T1000 (cell line): ENCODE results near the gene NUDT6.
"Not testable (repeated sequence)": the region's sequence is repeated elsewhere in the genome, so short reads cannot be mapped to it uniquely, and the experiment has no call there.

Experiments
- DNase-seq: peaks from one replicate; lab custom pipeline; 2025; ENCODE audit warnings: mixed read lengths; lab: John Stamatoyannopoulos, UW

Gene NUDT6

DNA sequence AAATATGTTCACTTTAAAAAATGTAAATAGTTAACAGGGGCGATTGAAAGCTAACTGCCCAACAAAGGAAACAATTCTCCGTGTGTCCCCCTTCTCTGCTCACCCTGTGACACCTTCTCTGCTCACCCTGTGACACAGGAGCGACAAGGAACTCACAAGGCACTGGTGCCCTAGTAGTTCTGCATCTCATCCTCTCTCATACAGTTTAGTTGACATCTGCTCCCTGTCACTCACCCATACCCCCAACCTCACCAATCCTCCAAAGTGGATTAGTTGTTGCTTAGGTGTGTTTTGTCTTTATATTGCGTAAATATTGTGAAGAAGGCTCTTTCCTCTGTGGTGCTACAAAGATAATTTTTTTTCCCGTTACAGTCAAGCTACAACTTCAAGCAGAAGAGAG lies 46.4 kb downstream of the NUDT6 start:
- DNase-seq = no peak

DNA sequence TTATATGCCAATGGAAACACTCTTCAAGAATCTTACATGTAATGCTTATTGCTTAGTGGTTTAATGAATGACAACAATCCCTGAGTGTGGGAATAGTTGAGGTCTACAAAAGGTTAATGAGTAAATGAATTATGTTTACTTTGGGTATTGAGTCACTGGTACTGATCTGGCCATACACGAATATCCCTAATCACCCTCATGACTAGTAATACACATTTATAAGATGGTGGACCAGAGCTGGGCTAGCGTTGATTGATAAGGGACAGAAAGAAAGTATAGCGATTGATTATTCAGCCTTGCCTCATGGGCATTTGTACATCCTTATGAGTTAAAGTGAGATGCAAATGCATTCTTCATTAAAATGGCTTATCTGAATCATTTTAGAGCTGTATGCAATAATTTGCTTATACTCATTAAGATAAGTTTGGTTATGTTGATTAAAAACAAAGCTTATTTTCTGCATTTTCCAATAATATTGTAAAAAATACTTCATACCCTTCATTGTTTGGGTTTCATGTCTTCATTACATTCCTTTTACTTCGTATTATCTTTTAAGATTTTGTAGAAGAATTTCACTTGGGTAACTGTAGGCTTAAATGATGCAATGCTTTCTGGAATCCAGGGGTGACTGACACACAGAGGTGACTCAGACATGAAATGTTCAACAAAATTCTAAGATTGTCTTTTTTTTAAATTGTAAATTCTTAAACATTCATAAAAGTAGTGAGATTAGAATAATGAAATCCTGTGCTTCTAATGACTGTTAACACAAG lies 48.4 kb downstream of the NUDT6 start:
- DNase-seq = no peak

DNA sequence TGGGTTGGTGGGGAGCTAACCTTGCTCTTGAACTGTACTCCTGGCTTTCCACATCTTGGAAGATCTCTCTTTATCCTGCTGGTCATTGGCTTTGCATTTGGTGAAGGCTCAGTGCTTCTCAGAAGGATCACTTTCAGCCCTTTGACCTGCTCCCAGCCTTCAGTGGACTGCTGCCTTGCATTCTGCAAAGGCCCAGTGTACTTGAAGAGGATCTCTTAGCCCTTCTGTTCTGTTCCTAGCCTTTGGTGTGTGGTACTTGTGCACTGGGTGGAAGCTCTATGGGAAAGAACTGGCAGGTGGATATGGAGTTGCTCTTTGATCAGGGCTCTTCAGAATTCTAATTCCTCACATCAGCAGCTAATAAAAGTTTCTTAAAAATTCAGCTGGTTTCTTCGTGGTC lies 49.3 kb downstream of the NUDT6 start:
- no peak for DNase-seq

DNA sequence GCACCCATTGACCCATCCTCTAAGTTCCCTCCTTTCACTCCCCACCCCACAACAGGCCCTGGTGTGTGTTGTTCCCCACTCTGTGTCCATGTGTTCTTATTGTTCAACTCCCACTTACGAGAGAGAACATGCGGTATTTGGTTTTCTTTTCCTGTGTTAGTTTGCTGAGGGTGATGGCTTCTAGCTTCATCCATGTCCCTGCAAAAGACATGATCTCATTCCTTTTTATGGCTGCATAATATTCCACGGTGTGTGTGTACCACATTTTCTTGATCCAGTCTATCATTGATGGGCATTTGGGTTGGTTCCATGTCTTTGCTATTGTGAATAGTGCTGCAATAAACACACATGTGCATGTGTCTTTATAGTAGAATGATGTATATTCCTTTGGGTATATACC lies 54.2 kb downstream of the NUDT6 start:
- not testable (repeated sequence) for DNase-seq

DNA sequence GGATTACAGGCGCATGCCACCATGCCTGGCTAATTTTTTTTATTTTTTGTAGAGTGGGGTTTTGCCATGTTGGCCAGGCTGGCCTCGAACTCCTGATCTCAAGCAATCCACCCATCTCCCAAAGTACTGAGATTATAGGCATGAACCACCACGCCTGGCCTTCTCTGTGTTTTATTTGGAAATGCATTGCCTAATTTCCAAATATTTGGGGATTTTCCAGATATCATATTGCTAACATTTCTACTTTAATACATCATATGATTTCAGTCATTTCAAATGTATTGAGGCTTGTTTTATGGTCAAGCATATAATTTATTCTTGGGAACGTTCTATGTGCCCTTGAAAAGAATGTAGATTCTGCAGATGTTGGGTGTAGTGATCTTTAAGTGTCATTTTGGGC lies 57.0 kb downstream of the NUDT6 start:
- no peak for DNase-seq

DNA sequence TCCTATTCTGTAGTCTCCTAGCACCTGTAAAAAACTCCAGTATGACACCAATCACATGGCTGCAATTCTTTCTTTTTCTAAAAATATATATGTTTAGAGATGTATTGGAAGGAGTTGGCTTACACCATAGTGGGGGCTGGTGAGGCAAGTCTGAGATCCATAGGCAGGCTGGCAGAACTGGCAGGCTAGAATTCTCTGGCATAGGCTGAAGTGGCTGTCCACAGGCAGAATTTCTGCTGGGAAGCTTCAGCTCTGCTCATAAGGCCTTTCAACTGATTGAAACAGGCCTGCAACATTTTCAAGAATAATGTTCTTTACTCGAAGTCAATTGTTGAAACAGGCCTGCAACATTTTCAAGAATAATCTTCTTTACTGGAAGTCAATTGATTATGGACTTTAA lies 58.8 kb downstream of the NUDT6 start:
- DNase-seq = no peak

DNA sequence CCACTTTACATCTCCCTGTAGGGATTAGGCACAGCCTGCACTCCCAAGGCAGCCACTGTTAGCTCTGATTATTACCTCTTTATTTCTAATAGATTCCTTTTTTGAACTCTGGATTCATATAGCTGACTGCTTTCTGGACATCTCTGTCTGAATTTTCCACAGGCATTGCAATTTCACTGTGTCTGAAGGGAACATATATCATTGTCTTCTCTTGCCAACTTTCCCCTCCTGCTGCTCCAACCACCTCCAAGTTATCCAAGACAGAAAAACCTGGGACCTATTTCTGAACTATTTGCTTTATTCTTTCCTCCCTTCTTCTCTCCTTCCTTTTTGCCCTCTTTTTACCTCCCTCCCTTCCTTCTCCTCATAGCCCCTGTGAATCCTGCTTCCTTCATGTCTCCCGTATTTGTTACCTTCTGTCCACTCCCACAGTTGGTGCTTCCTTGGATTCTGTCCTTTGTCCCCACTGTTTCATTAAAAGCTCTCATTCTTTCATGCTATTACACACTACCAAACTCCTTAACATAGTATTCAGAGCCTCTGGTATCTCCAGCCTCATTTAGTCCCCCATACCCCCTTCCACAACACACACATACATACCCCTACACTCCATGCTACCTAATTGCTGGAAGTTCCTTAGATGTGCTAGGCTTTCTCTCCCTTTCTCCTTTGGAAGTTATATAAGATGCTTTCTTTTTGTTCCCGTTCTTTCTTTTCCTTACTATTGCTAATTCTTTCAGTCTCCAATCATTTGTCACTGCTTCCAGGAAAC lies 61.0 kb downstream of the NUDT6 start:
- no peak for DNase-seq

DNA sequence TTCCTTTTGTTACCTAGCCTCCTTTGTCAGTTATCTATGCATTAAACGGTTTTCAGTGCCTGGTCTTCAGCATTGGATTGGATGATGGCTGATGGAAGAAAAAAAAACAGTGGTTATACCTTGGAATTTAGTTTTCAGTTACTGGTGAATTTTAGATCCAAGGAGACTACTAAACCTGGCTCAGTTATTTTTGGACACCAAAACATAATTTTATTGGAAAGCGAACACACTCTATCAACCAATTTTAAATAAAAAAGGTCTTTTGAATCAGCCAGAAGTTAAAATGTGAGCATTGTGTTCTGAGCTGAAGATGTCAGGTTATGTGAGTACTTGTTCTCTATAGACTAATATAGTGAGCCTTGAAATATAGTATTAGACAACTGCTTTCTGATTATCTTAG lies 63.7 kb downstream of the NUDT6 start:
- no peak for DNase-seq

DNA sequence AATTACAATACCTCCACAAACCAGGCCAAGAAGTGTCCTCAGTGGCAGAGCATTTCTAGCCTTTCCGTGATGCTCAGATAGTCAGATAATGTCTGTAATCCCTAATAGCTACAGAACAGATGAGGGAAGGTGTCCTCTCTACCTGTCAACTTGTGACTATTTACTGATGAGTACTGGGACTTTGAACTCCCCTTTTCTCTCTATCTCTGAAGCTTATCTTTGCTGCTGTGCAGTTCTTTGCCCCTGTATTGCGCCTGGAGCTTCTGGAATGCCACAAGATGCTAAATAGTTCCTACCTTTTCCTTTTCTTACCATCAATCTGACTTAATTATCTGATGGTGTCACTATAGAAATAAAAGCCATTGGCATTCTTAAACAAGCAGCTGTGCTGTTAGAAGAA lies 65.2 kb downstream of the NUDT6 start:
- DNase-seq = no peak

DNA sequence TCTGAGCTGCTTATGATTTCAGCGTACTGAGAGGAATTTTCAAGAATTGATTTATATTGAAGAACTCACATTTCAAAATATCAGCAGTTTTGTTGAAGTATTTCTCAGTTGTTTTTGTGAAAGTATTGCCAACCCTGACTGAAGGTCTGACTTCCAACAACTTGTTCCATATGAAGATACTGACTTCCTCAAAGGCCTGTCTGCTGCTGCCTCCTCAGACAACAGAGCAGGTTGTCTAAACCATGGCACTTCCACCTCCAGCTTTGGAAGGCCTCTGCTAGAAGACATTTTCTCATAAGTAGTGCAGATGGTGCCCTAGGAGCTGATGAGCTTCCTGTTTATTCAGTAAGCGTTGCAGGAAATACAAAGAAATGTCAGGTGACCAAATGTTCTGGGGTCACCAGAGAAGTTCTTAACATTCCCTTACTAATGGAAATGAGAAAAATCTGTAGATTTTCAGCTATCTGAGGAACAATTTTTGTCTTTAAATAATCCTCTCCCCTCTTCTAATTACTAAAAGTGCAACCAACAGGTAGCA lies 67.0 kb downstream of the NUDT6 start:
- no peak for DNase-seq

DNA sequence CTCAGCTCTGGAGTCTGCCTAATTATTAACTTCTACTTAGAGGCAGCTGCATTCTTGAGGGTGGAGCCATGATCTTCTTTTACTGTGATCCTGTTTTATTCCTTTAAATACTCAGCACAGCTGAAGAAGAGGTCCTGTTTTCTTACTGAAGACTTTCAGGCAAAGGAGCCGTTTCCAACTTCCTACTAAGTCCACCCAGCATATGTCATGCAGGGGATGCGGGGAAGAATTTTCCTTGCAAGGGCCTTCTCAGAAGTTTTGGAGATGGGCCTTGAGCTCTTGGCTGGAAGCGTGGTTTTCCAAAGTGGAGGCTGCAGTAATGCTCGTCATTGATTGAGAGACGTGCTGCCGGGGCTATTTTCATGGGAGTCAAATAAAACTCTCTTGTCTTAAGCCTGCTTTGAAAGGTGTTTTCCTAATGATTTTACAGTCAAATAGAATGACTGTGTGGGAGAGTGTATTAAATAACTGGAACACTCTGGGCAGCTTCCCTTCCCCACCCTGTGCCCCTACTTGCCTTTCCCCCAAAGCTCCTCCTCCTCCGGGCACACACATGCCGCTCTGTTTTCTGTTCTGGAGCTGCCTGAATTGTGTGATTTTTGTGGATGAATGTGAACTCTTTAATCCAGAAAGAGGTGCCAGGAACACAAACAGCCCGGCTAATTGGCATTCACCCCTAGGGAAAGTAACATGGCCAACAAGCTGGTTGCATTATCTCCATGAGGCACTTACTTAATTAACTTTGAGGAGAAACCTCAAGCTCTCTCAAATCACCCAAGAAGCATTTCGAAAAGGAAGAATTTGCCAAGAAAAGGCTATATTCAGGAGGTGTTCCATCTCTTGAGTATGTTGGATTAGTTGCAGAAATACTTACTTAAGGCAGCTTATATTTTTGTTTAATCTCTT lies 67.7 kb downstream of the NUDT6 start:
- no peak for DNase-seq

DNA sequence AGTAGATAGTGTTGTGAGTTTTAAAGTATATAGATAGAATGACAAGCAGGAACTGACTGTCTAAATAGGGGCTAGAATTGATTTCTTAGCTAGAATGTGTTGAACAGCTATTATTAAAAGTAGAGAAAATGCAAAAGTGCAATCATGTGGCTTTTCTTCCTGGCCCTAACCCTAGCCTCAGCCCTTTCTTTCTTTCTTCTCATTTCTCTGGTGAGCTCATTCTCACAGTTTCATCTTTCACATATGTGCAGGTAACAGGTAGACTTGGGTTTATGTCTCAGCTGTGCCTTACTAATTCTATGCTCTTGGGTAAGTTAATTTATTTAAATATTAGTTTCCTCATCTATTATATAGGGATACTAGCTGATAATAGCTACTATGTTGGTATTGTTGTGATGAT lies 70.8 kb downstream of the NUDT6 start:
- no peak for DNase-seq

DNA sequence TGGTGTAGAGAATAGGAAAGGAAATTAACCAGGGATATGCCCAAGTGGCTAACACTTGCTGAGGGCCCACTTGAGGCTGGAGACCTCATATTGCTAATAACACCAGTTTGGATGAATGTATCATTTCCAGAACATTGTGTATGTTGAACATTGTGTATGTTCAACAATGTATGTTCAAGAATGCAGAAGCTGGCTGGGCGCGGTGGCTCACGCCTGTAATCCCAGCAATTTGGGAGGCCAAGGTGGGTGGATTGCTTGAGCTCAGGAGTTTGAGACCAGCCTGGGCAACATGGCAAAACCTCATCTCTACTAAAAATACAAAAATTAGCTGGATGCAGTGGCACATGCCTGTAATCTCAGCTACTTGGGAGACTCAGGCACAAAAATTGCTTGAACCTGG lies 72.6 kb downstream of the NUDT6 start:
- DNase-seq = not testable (repeated sequence)

DNA sequence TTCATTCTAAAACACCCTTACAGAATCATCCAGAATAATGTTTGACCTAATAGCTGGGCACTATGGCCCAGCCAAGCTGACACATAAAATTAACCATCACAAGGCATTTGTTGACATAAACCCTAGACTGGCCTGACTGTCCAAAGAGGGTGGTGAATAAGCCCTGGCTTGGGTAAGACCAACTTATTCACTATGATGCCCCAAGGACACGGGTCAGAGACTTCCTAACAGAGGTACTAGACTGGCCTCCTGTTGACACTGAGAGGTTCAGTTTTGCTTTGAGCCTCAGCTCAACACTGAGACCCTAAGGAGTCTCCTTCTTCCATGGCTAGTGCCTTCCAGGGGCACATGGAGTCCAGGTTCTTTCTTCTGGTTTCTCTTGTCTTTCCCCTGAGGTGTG lies 74.5 kb downstream of the NUDT6 start:
- no peak for DNase-seq

DNA sequence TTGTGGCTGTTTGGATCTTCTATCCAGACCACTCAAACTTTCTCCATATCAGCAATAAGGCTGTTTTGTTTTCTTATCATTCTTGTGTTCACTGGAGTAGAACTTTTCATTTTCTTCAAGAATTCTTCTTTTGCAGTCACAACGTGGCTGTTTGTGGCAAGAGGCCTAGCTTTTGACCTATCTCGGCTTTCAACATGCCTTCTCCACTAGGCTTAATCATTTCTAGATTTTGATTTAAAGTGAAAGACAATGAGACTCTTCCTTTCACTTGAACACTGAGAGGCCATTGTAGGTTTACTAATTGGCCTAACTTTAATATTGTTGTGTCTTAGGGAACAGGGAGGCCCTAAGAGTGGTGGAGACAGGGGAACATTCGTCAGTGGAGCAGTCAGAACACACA lies 76.6 kb downstream of the NUDT6 start:
- no peak for DNase-seq

DNA sequence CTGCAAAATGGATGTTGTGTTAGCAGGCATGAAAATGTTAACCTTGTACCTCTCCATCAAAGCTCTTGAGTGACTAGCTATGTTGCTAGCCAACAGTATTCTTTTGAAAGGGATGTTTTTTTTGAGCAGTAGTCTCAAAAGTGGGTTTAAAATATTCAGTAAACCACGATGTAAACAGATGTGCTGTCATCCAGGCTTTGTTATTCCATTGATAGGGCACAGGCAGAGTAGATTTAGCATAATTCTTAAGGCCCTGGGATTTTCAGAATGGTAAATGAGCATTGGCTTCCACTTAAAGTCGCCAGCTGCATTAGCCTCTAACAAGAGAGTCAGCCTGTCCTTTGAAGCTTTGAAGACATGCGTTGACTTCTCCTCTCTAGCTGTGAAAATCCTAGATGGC lies 77.3 kb downstream of the NUDT6 start:
- no peak for DNase-seq

DNA sequence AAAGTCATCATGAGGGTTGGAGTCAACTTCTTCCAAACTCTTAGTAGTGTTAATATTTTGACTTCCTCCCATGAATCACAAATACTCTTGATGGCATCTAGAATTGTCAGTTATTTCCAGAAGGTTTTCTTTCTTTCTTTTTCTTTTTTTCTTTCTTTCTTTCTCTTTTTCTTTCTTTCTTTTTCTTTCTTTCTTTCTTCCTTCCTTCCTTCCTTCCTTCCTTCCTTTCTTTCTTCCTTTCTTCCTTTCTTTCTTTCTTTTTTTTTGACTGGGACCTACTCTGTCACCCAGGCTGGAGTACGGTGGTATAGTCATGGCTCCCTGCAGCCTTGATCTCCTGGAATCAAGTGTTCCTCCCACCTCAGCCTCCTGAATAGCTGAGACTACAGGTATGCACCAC lies 78.0 kb downstream of the NUDT6 start:
- not testable (repeated sequence) for DNase-seq

DNA sequence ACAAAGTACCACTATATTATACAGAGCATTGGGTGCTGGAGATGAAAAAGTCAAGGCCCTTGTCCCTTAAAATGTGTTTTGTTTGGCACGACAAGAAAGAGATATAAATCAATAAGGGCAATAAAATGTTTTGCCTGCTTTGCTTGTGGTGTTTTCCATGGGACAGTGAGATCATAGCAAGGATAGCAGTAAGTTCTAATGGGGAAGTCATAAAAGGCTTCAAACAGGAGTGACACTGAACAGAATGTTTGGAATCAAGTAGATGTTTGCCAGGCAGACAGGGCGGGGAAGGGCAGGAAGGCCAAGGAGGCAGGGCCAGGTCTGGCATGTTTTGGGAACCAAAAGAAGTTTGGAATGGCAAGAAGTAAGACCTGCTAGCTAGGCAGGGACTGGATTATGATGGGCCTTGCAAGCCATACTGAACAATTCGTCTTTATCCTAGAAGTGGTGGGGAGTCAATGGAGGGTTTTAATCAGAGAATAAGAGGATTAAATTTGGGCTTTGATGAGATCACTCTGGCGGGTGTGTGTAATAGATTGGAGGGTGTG lies 79.3 kb downstream of the NUDT6 start:
- no peak for DNase-seq
